Middle frontal gyrus (tissue), 1 donor: ENCODE data around the gene P2RX1.
"Not testable (repeated sequence)": the region's sequence is repeated elsewhere in the genome, so short reads cannot be mapped to it uniquely, and the experiment has no call there.

Experiments
- DNase-seq: peaks from one replicate; pipeline ENCODE4 v3.0.0-alpha.2; 2015; ENCODE audit warnings: low spot score; ENCODE audit errors: extremely low spot score

The P2RX1 gene

DNA sequence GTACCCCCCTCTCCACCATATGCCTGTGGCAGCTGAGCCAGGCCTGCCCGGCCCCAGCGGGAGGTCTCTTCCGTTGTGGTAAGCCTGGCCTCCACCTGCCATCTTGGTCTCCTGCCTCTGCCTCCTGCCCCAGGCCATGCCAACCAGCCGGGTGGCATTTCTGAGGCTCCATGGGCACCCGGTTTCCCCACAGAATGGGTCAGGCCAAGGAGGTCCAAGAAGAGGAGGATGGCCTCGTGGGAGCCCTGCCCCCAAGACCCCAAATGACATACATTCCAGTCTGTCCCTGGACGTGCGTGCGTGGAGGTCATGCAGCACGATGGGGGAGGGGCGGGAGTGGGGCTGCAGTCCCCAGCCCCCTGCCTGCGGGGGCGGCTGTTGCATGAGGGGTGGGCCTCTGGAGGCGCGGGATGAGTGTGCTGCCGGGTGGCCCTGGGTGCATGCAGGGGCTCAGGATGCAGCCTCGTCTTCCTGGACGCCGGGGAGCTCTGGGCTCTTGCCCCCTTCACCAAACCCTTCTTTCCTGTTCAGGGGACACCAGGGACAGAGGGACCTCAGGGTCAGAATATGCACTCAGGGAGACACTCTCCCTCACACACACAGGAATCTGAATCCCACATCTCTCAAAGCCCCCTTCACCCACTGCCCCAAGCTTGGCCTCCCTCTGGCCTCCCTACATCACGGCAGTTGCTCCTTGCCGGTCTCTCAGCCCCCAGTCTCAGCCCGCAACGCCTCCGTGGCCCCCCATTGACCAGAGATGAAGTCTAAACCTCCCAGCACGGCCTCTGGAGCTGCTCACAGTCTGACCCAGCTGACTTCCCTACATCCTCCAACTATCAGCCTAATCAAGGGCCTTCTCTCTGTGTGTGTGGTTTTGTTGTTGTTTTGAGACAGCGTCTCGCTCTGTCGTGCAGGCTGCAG, 54.2 kb downstream of the P2RX1 start:
- DNase-seq = no peak

GRCh38 chr17:3860939-3861700, 55.1 kb downstream of the P2RX1 start:
- no peak for DNase-seq

DNA sequence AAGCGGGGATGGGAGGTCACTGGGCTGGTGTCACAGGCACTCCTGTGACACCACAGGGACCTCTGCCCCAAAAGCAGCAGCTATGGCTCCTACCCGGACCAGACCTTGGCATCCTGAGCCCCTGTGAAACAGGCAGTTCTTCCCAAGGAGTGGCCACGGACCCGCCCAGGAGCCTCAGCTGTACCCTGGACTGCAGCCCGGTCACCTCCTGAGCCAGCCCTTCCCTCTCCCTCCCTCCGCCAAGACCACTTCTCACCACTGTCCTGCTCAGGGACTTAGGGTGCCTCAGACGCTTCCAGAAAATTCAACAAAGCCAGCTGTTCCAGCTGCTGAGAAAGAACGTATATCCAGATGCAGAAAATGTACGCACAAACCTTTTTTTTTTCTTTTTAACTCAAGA, 56.3 kb downstream of the P2RX1 start:
- no peak for DNase-seq

DNA sequence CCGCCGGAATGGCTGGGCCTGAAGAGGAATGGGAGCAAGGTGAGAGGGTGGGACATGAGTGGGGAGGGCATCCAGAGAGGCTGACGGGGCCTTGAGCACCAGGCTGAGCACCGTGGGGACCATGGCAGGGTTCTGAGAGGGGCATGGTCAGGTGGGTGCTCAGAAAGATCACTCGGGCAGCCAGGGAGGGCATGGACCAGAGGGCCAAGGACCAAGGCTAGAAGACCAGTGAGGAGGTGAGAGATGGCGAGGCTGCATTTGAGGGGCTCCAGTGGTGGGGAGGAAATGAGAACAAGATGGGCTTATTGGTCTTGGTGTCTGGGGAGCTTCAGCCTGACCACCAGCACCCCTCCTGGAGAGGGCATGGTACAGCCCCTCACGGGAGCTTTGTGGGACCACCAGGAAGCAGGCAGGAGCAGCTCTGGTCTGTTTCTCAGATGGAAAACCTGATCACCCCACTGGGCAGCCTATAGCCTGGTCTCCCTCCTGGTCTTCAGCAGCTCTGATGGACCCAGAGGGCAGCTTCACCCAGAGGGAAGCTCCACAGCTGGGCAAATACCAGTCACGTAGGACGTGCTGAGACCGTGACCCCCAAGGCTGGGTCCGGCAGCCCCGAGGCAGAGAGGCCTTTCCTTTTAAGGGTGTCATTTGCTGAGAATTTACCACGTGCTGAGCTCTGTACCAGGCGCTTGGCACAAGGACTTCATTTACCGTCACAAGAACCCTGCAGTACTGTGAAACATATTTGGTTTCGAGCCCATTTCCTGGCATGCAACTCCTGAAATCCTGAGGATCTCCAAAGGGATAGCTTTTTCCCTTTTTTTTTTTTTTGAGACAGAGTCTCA, 58.8 kb downstream of the P2RX1 start:
- no peak for DNase-seq

GRCh38 chr17:3854204-3854603, 62.1 kb downstream of the P2RX1 start:
- not testable (repeated sequence) for DNase-seq

- no peak for DNase-seq
These were observed 63.7 kb downstream of the P2RX1 start for GRCh38 chr17:3852561-3852960.

GRCh38 chr17:3851461-3852100, 64.7 kb downstream of the P2RX1 start:
- no peak for DNase-seq

GRCh38 chr17:3848229-3848835, 67.9 kb downstream of the P2RX1 start:
- no peak for DNase-seq

- no peak for DNase-seq
These were observed 69.0 kb downstream of the P2RX1 start for GRCh38 chr17:3847165-3847670.
